Measurements from ENCODE around the gene SPEG.

- no peak for TF ChIP-seq CTCF (conservative IDR thresholded peaks at IDR 0.05; ENCODE audit: low read depth, low read length)
- no peak for TF ChIP-seq EZH2phosphoT487 (IDR thresholded peaks at IDR 0.05; ENCODE audit: borderline replicate concordance, low read length)
- no peak for TF ChIP-seq EZH2 (IDR thresholded peaks at IDR 0.05; ENCODE audit: low read length, unreplicated experiment)
Observed at GRCh38 chr2:219385958-219386520, 48.6 kb upstream of the SPEG start.

Measured in PC-3 (cell line).